Ureter (tissue), 1 donor: ENCODE data around the gene FBXO21. TPM values are rescaled to one million over a fixed set of nuclear protein-coding genes. Genes with fewer than 3 reads are reported as not detected.
"Not testable (repeated sequence)": the region's sequence is repeated elsewhere in the genome, so short reads cannot be mapped to it uniquely, and the experiment has no call there.

Experiments
- DNase-seq: peaks from one replicate; pipeline ENCODE4 v3.0.0-alpha.2; 2020; ENCODE audit warnings: low spot score
- total RNA-seq: library from RNA; stranded (reverse); gene quantifications from one replicate; pipeline ENCODE4 v1.2.4, GENCODE V29; 2023
- donor health status: DM: yes; HTN: yes; CAD: no.

The FBXO21 gene
- total RNA-seq, 1 donor from 2014 or later = 47.1 TPM

DNA sequence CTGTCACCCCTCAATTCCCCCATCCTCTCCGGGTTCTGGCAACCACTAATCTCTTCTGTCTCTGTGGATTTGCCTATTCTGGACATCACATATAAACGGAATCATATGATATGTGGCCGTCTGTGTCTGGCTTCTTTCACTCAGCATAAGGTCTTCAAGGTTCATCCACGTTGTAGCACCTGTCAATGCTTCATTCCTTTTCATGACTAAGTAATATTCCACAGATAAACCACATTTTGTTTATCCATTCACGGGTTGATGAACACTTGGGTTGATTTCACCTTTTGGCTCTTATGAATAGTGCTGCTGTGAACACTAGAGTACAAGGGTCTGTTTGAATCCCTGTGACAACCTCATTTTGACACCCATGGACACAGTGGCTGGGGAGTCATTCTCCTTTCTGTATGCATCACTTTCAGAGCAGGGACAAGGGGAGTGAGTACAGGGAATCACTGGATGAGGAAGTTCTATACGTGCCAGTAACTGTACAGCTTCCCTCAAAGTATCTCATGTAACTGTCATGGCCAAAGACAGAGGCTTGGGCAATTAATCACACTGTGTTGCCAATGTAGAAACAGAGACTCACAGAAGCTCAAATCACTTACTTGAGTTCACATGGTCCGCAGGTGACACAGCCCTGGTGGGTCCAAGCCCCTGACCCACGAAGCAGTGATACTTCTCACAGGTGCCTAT, 80.2 kb downstream of the FBXO21 start:
- DNase-seq = no peak

DNA sequence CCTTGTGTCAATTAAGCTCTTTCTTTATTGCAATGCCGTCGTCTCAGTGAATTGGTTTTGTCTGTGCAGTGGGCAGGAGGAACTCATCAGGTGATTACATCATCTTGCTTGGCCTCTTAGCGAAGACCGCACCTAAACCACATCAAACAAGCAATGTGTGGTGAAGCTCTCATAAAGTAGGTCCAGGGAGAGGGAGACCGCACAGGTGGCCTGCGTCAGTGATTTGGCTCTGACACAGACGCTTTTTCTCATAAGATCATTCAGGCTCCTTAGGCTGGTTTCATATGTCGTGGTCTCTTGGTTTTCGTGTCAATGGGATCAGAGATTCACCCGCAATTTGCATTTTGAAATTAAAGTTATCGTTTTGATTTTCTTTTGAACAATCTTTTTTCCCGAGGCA, 84.4 kb downstream of the FBXO21 start:
- DNase-seq = no peak

DNA sequence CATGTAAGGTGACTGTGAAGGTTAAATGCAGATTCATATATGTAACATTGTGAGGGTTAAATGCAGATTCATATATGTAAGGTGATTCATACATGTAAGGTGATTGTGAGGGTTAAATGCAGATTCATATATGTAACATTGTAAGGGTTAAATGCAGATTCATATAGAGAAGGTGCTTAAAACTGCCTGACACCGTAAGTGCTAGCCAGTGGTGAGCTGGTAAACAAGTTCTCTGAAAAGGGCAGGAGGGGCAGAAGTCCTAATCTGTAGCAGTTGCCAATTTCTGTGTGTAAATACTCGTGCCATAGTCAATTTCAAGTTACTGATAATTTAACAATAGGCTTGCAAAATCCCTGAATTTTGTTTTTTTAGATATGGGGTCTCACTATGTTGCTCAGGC, 86.3 kb downstream of the FBXO21 start:
- DNase-seq = not testable (repeated sequence)

DNA sequence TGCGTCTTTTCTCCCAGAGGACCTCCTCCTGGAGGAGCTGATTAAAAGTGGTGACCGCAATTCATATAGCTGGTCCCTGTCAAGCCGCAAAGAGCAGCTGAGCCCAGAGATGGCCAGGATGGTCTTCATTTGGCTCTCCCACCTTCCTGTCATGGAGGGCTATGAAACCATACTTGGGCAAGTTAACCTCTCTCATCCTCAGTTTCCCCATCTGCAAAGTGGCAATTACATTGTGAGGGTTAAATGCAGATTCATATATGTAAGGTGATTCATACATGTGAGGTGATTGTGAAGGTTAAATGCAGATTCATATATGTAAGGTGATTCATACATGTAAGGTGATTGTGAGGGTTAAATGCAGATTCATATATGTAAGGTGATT, 87.5 kb downstream of the FBXO21 start:
- no peak for DNase-seq

DNA sequence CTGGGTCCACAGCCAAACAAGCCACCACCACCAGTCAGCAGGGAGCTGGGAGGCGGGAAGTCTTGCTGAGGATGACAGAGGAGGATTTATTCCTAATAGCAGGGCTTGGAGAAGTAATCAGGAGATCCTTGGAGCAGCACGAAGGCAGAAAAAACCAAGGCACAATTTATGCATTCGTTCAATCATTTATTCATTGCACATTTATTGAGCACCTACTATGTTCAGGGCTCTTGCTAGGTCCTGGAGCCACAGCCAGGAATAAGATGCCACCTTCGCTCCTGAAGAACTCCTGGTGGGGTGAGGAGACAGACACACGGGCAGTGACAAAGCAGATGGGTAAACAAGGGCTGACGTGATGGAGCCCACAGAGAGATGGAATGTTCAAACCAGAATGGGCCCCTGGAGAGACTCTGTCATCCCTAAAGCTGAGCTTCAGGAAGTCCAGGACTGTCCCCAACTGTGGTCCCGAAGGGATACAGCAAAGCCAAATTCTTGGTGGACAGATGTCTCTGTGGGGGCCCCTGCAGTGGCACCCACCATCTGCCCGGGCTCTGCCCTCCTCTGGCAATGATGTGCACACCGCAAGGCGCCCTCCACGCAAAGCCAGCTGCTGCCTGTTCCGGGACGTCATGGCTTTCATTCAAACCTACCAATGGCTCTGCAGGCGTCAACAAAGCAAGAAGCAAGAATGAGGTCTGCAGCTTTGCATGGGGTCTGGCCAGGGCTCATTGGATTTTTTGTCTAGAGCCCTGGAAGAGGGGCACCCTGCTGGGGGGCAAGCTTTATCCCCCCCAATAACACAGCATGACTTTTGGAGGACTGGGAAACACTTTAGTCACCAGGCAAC, 88.1 kb downstream of the FBXO21 start:
- no peak for DNase-seq

DNA sequence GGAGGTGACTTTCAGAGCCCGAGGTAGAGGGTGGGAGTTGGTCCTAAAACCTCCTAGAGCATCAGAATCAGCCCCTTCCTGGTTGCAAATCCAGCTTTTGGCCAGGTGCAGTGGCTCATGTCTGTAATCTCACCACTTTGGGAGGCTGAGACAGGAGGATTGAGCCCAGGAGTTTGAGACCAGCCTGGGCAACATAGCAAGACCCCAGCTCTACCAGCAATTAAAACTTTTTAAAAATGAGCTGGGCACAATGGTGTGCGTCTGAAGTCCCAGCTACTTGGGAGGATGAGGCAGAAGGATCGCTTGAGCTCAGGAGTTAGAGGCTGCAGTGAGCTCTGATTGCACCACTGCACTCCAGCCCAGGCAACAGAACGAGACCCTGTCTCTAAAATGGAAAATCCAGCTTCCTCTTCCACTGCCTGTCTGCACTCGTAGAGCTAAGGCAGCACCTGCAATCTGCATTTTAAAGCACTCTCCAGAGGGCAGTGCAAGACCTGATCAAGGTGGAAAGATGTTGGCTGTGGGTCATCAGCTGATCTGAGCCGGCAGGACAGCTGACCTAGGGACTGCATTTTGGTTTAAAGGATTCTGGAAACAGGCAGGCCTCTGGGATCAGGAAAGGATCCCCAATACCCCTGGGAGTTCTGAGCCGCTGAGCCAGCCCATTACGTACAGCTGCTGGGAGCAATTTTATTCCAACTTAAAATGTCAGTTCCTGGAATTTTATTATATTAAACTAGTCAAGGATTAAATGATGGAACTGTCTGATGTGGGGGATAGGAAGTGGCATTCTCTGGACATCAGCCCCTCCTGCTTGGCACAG, 89.2 kb downstream of the FBXO21 start:
- DNase-seq = no peak

DNA sequence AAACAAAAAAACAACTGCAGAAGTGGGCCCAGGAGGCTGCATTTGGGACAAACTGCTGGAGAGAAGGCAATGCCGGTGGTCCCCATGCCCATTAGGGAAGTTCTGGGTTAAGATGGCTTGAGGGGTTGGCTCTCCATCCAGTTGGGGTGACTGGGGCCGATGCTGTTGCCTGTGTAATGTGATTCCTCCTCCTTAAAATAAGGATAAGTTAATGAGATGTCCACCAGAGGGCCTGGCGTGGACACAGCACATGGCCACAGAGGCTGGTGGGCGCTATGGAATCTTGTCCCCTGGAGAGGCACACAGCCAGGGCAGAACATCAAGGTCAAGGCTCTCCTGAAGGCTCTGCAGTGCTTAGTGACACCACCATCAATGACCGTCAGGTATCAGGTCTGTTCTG, 90.0 kb downstream of the FBXO21 start:
- no peak for DNase-seq

DNA sequence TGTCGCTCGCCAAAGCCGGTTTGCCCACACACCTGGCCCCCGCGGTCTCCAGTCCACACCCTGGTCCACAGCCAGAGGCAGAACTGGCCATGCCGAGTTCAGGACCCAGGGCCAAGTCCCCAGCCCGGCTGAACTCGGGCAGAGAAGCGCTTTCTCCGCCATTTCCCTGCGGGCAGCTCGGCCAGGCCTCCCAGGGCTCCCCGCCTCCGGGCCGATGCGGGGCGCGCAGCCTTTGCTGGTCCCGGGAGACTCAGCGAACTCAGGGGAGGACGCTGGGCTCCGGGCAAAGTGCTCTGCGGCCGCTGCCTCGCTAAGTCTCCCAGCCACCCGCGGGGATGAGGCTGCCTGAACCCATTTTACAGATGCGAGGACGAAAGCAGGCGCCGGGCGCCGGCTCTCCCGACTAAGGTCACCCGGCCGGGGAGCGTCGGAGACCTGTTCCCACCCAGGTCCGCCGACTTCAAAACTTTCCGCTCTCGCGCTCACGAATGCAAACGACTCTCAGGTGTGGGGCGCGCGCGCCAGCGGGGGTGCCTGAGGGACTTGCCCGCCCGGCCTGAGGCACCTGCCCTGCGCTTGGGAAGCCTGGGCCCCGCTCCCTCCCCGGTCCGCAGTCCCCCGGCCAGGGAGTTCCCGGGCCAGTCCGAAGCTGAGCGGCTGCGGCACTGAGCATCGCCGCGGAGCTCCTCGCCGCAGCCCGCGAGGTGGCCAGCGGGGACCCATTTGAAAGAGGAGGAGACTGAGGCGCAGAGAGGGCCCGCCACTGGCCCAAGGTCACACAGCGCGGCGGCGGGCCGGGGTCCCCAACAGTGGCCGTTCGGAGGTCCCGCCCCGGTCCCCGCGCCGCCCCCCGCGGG, 91.7 kb downstream of the FBXO21 start:
- DNase-seq = no peak

DNA sequence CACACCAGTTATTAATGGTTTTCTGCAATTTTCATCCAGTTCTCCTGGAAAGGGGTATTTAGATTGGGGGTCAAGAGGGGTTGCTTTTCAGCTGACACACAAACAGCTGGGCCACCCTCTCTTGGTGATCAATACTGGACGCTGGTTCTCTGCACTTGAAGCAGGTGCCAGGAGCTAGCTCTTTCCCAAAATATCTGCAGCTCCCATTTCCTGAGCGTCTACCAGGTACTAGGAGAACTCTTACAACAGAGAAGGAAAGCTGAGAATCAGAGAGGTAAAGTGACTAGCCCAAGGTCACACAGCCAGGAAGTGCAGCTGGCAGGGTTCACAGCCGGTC, 92.3 kb downstream of the FBXO21 start:
- DNase-seq = no peak

DNA sequence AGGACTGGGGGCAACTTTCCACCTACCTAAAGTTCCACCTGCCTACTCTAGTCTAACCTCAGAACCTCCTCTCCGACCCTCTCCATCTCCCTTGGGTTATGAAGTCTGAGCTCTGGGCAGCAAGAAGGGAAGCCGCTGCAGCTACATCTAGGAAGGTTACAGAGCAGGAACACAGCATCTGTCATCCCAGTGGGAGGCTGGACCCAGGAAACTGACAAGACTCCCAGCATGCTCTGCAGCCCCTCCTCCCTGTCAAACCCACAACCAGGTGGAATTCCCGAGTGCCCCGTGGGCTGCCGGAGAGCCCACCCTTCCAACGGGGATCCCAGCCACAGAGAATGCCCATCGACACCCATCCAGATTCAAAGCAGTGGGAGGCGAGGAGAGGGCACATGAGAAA, 93.1 kb downstream of the FBXO21 start:
- no peak for DNase-seq

DNA sequence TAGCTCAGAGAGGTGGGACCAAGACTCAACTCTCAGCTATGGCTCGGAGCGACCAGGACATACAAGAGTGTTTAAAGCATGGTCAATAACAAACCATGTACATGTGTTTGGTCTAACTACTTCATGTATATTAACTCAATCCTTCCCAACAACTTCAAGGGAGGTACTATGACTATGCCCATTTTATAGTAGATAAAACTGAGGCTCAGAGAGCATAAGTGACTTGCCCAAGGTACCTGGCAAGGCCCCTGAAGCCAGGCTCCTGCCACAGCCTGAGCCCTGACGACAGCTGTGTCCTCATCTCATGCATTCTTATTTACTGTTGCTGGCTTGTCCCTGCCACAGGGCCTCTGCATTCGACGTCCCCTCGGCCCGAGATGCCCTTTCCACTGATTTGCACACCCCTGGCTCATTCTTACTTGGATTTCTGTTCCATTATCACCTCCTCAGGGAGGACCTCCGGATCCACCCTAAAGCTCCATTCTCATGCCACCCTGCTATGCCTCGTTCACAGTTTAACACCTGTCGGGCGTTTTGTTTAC, 93.7 kb downstream of the FBXO21 start:
- DNase-seq = no peak

DNA sequence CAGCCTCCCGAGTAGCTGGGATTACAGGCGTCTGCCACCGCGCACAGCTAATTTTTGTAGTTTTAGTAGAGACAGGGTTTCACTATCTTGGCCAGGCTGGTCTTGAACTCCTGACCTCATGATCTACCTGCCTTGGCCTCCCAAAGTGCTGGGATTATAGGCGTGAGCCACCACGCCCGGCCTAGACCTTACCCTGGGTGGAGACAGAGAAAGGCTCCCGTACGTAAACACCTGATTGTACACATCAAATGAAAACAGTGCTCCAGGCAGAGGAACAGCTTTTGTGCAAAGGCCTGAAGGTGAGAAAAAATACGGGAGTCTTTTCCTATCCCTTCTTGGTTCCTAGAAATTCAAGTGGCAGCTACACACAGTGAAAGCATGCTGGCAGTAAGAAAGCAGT, 95.1 kb downstream of the FBXO21 start:
- not testable (repeated sequence) for DNase-seq

DNA sequence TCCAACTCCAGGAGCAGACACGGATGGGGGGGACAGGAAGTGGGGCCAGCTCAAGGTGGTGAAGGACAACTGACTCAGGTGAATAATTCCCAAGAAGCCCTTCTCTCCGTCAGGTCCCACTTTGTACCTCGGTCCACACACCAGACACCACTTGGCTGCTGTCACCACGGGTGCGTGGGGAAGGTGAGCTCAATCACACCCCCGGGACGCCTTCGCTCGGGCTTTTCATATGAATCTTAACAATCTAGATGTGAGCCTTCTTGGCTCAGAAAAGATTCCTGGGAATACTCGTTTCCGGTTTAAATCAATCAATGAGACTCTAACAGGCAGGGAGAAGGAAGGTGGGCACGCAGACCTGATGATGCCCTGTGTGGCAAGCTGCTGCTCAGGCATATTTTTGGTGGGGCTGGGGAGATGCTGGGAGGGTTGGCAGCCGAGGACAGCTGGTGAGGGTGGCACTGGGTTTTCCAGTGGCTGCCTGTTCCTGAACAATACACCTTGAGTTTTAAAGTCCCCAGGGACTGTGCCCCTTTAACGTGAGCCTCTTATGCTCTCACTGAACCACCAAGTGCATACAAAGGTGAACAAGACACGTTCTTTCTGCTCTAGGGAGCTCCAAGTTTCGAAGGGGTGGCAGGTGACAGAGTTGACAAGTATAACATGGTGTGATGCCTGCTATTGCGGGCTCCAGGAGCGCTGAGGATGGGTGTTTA, 96.2 kb downstream of the FBXO21 start:
- DNase-seq = no peak

DNA sequence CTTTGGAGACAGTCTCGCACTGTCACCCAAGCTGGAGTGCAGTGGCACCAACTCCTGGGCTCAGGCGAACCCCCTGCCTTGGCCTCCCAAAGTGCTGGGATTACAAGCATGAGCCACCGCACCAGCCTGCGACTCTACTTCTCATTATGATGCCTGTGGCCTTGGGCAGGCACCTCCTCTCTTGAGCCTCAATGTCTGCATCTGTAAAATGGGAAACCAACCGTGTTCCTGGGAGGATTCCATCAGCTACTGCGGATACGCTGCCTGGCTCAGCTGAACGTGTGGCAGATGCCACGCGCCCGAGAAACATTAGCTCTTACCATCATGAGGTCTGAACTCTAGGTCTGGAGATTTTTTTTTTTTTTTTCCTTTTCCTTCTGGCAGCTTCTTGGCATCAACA, 96.8 kb downstream of the FBXO21 start:
- no peak for DNase-seq

DNA sequence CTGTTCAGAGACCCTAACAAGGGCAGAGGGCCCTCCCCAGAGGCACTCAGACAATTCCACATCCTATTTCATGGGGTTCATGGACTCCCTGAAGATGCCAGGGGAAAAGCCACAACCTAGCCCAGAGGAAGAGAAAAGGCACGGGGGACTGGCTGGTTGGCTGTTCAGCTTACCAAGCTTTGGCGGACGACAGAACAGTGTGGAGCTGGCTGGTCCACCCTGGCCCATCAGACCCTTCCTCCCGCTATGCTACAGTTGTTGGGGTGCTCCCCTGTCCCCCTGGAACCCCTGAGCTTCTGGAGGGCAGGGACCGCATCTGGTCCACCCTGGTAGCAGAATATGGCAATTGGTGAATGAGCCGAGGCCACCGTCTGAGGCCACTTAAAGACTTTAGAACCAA, 97.4 kb downstream of the FBXO21 start:
- no peak for DNase-seq

DNA sequence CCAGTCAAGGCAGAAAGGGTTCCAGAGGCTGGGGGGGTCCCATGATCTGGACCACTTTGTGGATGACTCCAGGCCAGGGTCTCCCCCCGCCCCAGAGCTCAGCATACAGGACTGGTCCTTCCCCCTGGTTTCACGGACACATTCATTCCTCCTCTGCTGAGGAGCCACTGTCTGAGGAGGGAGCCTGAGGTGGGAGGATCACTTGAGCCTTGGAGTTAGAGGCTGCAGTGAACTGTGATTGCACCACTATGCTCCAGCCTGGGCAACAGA, 97.8 kb downstream of the FBXO21 start:
- DNase-seq = no peak

Other genes with a start within 250 kb of the FBXO21 start
- 19.8 TPM for gene TESC, start 91.1 kb downstream of the FBXO21 start, total RNA-seq
- 0.10 TPM for gene NOS1, start 171.2 kb upstream of the FBXO21 start, total RNA-seq